ENCODE data around the gene VAV3. TPM values are rescaled to one million over a fixed set of nuclear protein-coding genes. Genes with fewer than 3 reads are reported as not detected.

The VAV3 gene
- polyA plus RNA-seq, 1 donor (not counting 4 experiments of a cell fraction or from before 2014, with no cell fraction given) = 19.6 TPM

DNA sequence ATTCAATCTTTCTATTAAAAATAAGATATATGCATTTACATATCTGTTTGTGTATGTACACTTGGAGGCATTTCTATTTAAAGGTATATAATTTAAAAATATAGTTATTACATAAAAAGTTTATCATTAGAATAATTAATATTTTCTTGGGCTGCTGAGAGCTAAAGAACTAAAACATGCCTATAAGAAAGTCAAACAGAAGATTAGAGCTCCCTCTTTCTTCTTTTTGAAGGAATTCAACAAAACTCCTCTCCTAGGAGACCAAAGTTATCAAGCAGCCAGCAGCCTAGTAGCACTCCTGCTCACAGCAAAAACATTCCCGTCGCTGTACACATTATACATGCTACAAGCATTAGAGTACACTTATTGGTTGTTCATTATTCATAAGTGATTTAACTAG lies 216.4 kb downstream of the VAV3 start:
- FAIRE-seq = peak; percentile 41
- Histone ChIP-seq H3K27ac (ENCODE audit: control insufficient read depth, insufficient read depth, low read length) (no peak overlapping the region), H4K20me1 (ENCODE audit: control insufficient read depth, extremely low read depth, insufficient read depth, low read length) (no peaks in the 10 kb centered on the region), H3K36me3 (ENCODE audit: control insufficient read depth in 2 of 2, extremely low read depth in 1 of 2, insufficient read depth in 2 of 2, low read length in 2 of 2) (no peaks in the 10 kb centered on the region), H3K9me3 (ENCODE audit: control insufficient read depth, low read depth, low read length) (no peaks in the 10 kb centered on the region), H3K27me3 (ENCODE audit: control insufficient read depth, extremely low read depth, insufficient read depth, low read length) (no peaks in the 10 kb centered on the region), H3K79me2 (ENCODE audit: control insufficient read depth, insufficient read depth, low read length) (no peaks in the 10 kb centered on the region), H3K9ac (ENCODE audit: control insufficient read depth, extremely low read depth, insufficient read depth, low read length) (no peak overlapping the region), H3K4me3 (ENCODE audit: control insufficient read depth in 2 of 3, extremely low read depth in 1 of 3, insufficient read depth in 2 of 3, low read depth in 1 of 3, low read length in 3 of 3) (no peak overlapping the region), H2AFZ (ENCODE audit: control insufficient read depth, low read length) (no peak overlapping the region), H3K4me1 (ENCODE audit: control insufficient read depth, extremely low read depth, insufficient read depth, low read length) (no peaks in the 10 kb centered on the region), H3K4me2 (ENCODE audit: control insufficient read depth, extremely low read depth, insufficient read depth, low read depth, low read length) (no peak overlapping the region), H3K9me1 (ENCODE audit: control insufficient read depth, extremely low read depth, insufficient read depth, low read length) (no peaks in the 10 kb centered on the region)
- dilution Hi-C loops (cut with MboI; ENCODE audit: extremely low pct_ligation_motif_present, low sequenced_read_pairs) = no loop called here
- TF ChIP-seq EZH2 (IDR thresholded peaks at IDR 0.05; ENCODE audit: low read length) (no peak), CTCF (optimal IDR thresholded peaks at IDR 0.05 in 1 of 3, IDR thresholded peaks at IDR 0.05 in 1 of 3, conservative IDR thresholded peaks at IDR 0.05 in 1 of 3; ENCODE audit: extremely low read depth in 1 of 3, insufficient read depth in 2 of 3, low read length in 3 of 3) (peak; percentile 17 to 41 (median 27))
- DNase-seq (ENCODE audit: low read depth, low spot score) = no peak

GRCh38 chr1:107741242-107741641 lies 223.7 kb downstream of the VAV3 start:
- H2AFZ ChIP-seq (ENCODE audit: control insufficient read depth, low read length) = no peak overlapping the region
- no peak for TF ChIP-seq CTCF (optimal IDR thresholded peaks at IDR 0.05 in 1 of 3, IDR thresholded peaks at IDR 0.05 in 1 of 3, conservative IDR thresholded peaks at IDR 0.05 in 1 of 3; ENCODE audit: extremely low read depth in 1 of 3, insufficient read depth in 2 of 3, low read length in 3 of 3)
- no peak for TF ChIP-seq EZH2 (IDR thresholded peaks at IDR 0.05; ENCODE audit: low read length)
- dilution Hi-C loops (cut with MboI; ENCODE audit: extremely low pct_ligation_motif_present, low sequenced_read_pairs) = no loop called here
- H3K4me2 ChIP-seq (ENCODE audit: control insufficient read depth, extremely low read depth, insufficient read depth, low read depth, low read length) = no peak overlapping the region
- H3K9ac ChIP-seq (ENCODE audit: control insufficient read depth, extremely low read depth, insufficient read depth, low read length) = no peak overlapping the region
- H3K27ac ChIP-seq (ENCODE audit: control insufficient read depth, insufficient read depth, low read length) = no peak overlapping the region
- H4K20me1 ChIP-seq (ENCODE audit: control insufficient read depth, extremely low read depth, insufficient read depth, low read length) = no peaks in the 10 kb centered on the region
- H3K4me1 ChIP-seq (ENCODE audit: control insufficient read depth, extremely low read depth, insufficient read depth, low read length) = no peaks in the 10 kb centered on the region
- DNase-seq (ENCODE audit: low read depth, low spot score) (no peak), FAIRE-seq (no peak)
- H3K4me3 ChIP-seq (ENCODE audit: control insufficient read depth in 2 of 3, extremely low read depth in 1 of 3, insufficient read depth in 2 of 3, low read depth in 1 of 3, low read length in 3 of 3) = no peak overlapping the region
- H3K36me3 ChIP-seq (ENCODE audit: control insufficient read depth in 2 of 2, extremely low read depth in 1 of 2, insufficient read depth in 2 of 2, low read length in 2 of 2) = no peaks in the 10 kb centered on the region
- no peaks in the 10 kb centered on the region for H3K79me2 ChIP-seq (ENCODE audit: control insufficient read depth, insufficient read depth, low read length)
- no peaks in the 10 kb centered on the region for H3K9me3 ChIP-seq (ENCODE audit: control insufficient read depth, low read depth, low read length)
- H3K9me1 ChIP-seq (ENCODE audit: control insufficient read depth, extremely low read depth, insufficient read depth, low read length) = no peaks in the 10 kb centered on the region
- no peaks in the 10 kb centered on the region for H3K27me3 ChIP-seq (ENCODE audit: control insufficient read depth, extremely low read depth, insufficient read depth, low read length)
